ENCODE data around the gene CHN1. TPM values are rescaled to one million over a fixed set of nuclear protein-coding genes. Genes with fewer than 3 reads are reported as not detected.

The CHN1 gene
- total and polyA plus RNA-seq, 2 of the 8 experiments (the other 6 are each of a cell fraction or from before 2014, with no cell fraction given), result 54.0 to 65.7 TPM

- Histone ChIP-seq H2BK20ac (ENCODE audit: low read length) (no peak overlapping the region), H3K27ac (ENCODE audit: low read depth, low read length) (no peak overlapping the region), H3K56ac (replicated peaks; ENCODE audit: insufficient read length, low read depth, low read length) (no peak overlapping the region), H3K23me2 (ENCODE audit: low read depth, low read length) (no peaks in the 10 kb centered on the region; the same call in 1 of the 2 replicates), H4K5ac (ENCODE audit: insufficient read length, low read depth, low read length) (no peak overlapping the region), H3K79me1 (ENCODE audit: low read depth, low read length) (no peaks in the 10 kb centered on the region), H3K36me3 (ENCODE audit: control insufficient read depth in 2 of 4, insufficient read depth in 4 of 4, low read length in 3 of 4) (no peaks in the 10 kb centered on the region), H3K79me2 (ENCODE audit: control insufficient read depth in 1 of 2, insufficient read depth in 2 of 2, low read length in 2 of 2) (no peaks in the 10 kb centered on the region; a peak in 1 of 4 replicates), H3K18ac (ENCODE audit: extremely low read depth, low read length) (no peak overlapping the region), H3K23ac (ENCODE audit: insufficient read length) (no peak overlapping the region), H3K9me3 (ENCODE audit: insufficient read depth in 2 of 2, low read depth in 1 of 2, low read length in 1 of 2) (no peaks in the 10 kb centered on the region; a peak in 1 of 4 replicates), H4K8ac (ENCODE audit: extremely low read depth, insufficient read depth, low read length) (no peak overlapping the region), H4K91ac (replicated peaks; ENCODE audit: insufficient read length, low read length) (no peak overlapping the region), H2AFZ (ENCODE audit: low read length) (no peak overlapping the region), H3K4me3 (ENCODE audit: extremely low read depth in 1 of 4, insufficient read depth in 2 of 4, low read depth in 3 of 4, low read length in 4 of 4) (no peak overlapping the region), H4K20me1 (replicated peaks in 1 of 2; ENCODE audit: control insufficient read depth in 1 of 2, insufficient read depth in 2 of 2, low read length in 2 of 2) (no peaks in the 10 kb centered on the region), H3K4me1 (replicated peaks in 1 of 4; ENCODE audit: control insufficient read depth in 3 of 4, insufficient read depth in 4 of 4, low read length in 3 of 4) (peaks cover 0 to 10% (median 7%) of the 10 kb centered on the region in 4 experiments; a peak in 4 of 7 replicates), H2BK5ac (ENCODE audit: low read depth, low read length) (no peak overlapping the region), H3K27me3 (replicated peaks in 1 of 4; ENCODE audit: control insufficient read depth in 3 of 4, extremely low read depth in 1 of 4, insufficient read depth in 3 of 4, low read length in 3 of 4) (no peaks in the 10 kb centered on the region), H3K9ac (replicated peaks in 1 of 4; ENCODE audit: extremely low read depth in 1 of 4, low read depth in 3 of 4, low read length in 3 of 4) (no peak overlapping the region), H3K4ac (replicated peaks; ENCODE audit: insufficient read length, low read depth, low read length) (no peak overlapping the region), H2BK120ac (replicated peaks; ENCODE audit: low read depth, low read length) (no peak overlapping the region), H2BK12ac (ENCODE audit: low read depth, low read length) (no peak overlapping the region), H3K14ac (ENCODE audit: insufficient read length) (no peak overlapping the region), H2AK5ac (ENCODE audit: low read depth, low read length) (no peak overlapping the region), H3K4me2 (ENCODE audit: insufficient read depth in 1 of 2, low read depth in 2 of 2, low read length in 2 of 2) (no peak overlapping the region), H2BK15ac (ENCODE audit: low read length) (no peak overlapping the region)
- DNase-seq (ENCODE audit: low read depth in 1 of 2, low spot score in 2 of 2) (no peak), FAIRE-seq (no peak)
- ChIA-PET CTCF (ENCODE audit: partially characterized antibody) (interaction anchor here (1.0 to 1.6 kb wide), 2 partner anchors 262 to 311 kb away, joined by 4 to 6 read pairs; no protein-coding TSS in a partner anchor), POLR2A (ENCODE audit: partially characterized antibody) (no interaction called here)
- 88% methylated on average over 1 of the region's 1 CpG; no CpG with 5 or more reads in 1 of the 2 experiments for WGBS, 2 experiments (ENCODE audit: extremely low coverage in 1 of 2, insufficient coverage in 1 of 2, insufficient read length in 1 of 2, insufficient replicate concordance in 2 of 2, low coverage in 1 of 2, low lambda C conversion rate in 2 of 2, missing lambda C conversion rate in 1 of 2)
- no peak for TF ChIP-seq CBX5 (IDR thresholded peaks at IDR 0.05; ENCODE audit: low read depth, low read length)
- TF ChIP-seq NANOG (IDR thresholded peaks at IDR 0.05; ENCODE audit: insufficient read depth, low read depth, low read length, poor library complexity, severe bottlenecking), result no peak
- no peak for TF ChIP-seq JUND (IDR thresholded peaks at IDR 0.05; ENCODE audit: low read length)
- TF ChIP-seq KDM4A (IDR thresholded peaks at IDR 0.05; ENCODE audit: low read depth, low read length, severe bottlenecking), result no peak
- no peak for TF ChIP-seq EP300 (IDR thresholded peaks at IDR 0.05; ENCODE audit: borderline replicate concordance in 1 of 2, low read depth in 2 of 2, low read length in 2 of 2)
- no peak for TF ChIP-seq TBP (IDR thresholded peaks at IDR 0.05; ENCODE audit: low read depth, low read length)
- TF ChIP-seq, protein P1, sequence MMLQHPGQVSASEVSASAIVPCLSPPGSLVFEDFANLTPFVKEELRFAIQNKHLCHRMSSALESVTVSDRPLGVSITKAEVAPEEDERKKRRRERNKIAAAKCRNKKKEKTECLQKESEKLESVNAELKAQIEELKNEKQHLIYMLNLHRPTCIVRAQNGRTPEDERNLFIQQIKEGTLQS (IDR thresholded peaks at IDR 0.05; ENCODE audit: insufficient read depth, low read depth, low read length), result no peak
- TF ChIP-seq BACH1 (IDR thresholded peaks at IDR 0.05; ENCODE audit: low read length), result no peak
- no peak for TF ChIP-seq EZH2 (IDR thresholded peaks at IDR 0.05; ENCODE audit: low read depth, low read length, severe bottlenecking)
- TF ChIP-seq CBX8 (IDR thresholded peaks at IDR 0.05; ENCODE audit: borderline replicate concordance, low read depth, low read length), result no peak
- no peak for TF ChIP-seq HDAC2 (IDR thresholded peaks at IDR 0.05; ENCODE audit: borderline replicate concordance in 1 of 2, low read depth in 2 of 2, low read length in 2 of 2)
- TF ChIP-seq, protein P2, sequence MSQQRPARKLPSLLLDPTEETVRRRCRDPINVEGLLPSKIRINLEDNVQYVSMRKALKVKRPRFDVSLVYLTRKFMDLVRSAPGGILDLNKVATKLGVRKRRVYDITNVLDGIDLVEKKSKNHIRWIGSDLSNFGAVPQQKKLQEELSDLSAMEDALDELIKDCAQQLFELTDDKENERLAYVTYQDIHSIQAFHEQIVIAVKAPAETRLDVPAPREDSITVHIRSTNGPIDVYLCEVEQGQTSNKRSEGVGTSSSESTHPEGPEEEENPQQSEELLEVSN (IDR thresholded peaks at IDR 0.05), result no peak
Measured at GRCh38 chr2:175010848-175011254, 5.7 kb upstream of the CHN1 start.

Data from H1 (cell line).